GM19351 (cell line): Measurements from ENCODE around the gene XXYLT1.
A peak's percentile ranks its signal among the peaks of the same experiment; 100 is the strongest.
"Not testable (repeated sequence)": the region's sequence is repeated elsewhere in the genome, so short reads cannot be mapped to it uniquely, and the experiment has no call there.

Source experiments
- ATAC-seq: cut with Tn5 transposase; IDR thresholded peaks from one replicate; pipeline ENCODE4 v1.9.1; 2021; ENCODE audit warnings: mild to moderate bottlenecking, moderate library complexity; ENCODE audit not compliant: unreplicated experiment

The XXYLT1 gene

GRCh38 chr3:195056506-195056905 lies 214.5 kb downstream of the XXYLT1 start:
- ATAC-seq: no peak

GRCh38 chr3:195054311-195054710 lies 216.6 kb downstream of the XXYLT1 start:
- ATAC-seq: no peak

DNA sequence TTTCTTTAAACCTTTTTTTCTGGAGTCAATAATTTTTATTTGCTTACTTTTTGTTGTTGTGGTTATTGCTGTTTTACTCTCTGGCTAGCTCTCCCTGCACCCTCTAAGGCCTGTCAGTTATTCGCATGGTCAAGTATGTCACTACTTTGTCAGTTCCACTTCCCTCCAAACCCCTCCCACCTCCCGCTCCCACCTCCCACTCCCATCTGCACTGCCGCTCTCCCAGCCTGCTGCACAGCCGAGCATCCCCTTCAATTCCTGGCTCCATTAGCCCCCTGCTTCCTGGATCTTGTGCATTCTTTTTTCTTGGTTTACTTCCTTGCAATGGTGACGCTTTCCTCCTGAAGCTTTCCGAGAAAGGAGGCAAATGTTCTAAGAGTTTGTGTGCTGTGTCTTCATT lies 218.0 kb downstream of the XXYLT1 start:
- ATAC-seq: no peak

- ATAC-seq: not testable (repeated sequence)
Measured at GRCh38 chr3:195050296-195050695, 220.7 kb downstream of the XXYLT1 start.

GRCh38 chr3:195048059-195048905 lies 222.7 kb downstream of the XXYLT1 start:
- no peak for ATAC-seq

GRCh38 chr3:195047536-195047935 lies 223.4 kb downstream of the XXYLT1 start:
- no peak for ATAC-seq

- ATAC-seq: no peak
Measured at GRCh38 chr3:195046441-195046840, 224.5 kb downstream of the XXYLT1 start.

GRCh38 chr3:195045481-195046210 lies 225.3 kb downstream of the XXYLT1 start:
- no peak for ATAC-seq

DNA sequence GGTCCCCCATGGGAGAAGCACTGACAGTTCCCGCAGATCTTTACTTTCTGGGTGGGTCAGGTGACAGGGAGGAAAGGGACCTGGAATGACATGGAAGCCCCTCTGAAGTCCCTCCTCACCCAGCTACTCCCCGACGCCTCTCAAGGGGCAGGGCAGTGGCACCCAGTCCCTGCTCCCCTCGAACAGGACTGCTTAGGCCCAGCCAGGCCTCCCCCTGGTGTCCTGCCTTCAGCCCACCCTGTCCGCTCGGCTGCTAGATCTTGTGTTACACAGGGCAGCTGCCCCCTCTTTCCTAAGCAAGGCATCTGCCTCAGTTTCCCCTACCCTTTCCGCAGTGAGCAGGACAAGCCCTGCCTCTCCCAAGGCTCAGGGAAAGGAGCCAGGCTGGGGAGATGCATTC lies 226.5 kb downstream of the XXYLT1 start:
- no peak for ATAC-seq

DNA sequence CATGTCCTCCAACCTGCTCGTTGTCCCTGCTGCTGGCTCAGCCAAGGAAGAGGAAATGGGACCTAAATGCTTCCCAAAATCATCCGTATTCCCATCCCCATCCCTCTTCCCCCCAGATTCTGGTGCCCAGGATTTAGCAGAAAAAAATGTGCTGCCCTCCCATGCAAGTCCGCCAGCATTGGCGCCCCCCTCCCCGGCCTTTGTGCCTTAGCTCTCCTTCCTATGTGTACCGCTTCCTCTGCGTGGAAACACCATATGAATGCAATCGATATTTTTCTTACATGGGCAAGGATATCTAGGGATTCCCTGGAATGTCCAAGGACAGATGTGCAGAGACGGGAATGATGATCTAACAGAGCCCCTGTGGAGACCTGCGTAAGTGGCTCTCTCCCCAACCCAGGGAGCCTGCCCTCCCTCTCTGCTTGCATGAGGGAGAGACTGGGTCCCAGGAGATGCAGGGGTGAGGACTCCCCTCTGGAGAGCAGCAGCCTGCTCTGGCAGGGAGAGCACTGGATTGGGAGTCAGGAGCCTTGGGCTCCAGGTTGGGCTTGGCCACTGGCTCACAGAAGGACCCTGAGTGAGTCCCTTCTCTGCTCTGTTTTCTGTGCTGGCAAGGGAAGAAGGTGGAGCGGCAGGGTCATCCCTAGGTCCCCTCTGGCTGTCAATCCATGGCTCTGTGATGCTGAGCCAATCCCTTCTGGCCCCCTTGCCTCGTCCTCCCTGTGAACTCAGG lies 227.2 kb downstream of the XXYLT1 start:
- no peak for ATAC-seq

DNA sequence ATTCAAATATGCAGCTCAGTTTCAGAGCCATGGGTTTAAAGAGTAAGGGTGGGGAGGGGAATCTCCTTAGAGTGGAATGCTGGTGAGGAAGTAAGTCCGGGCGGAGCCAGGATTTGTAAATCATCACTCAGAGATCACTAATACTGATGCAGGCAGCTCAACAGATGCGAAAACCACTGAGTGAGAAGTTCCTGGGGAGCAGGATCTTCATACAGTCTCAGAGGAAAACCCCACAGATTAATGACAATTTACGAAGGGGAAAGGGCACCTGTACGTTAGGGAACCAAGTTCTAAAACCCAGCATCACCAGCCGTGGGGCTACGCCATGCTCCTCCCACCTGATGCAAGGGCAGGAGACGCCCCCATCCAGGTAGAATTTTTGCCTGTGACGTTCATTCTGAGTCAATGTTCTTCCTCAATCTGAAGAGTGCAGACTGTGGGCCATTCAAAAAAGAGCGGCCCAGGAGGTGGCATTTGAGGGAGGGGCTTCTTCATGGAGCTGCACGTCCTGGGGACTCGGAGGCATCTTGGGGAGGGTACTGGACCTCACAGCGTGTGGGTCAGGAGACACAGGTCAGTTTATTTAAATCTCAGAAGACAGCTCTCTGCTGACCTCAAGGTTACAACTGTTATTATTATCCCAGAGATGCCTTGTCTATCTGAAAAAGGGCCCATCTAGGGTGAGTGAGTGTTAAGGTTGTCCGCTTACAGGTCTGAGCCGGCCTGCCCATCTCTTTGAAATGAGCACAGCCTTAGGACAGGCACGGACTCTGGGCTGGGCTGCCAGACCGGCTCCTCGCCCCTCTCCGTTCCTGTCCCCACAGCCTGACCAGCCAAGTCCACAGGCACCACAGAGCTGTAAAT lies 228.0 kb downstream of the XXYLT1 start:
- no peak for ATAC-seq

GRCh38 chr3:195041871-195042742 lies 228.9 kb downstream of the XXYLT1 start:
- ATAC-seq: no peak

GRCh38 chr3:195040773-195041520 lies 230.0 kb downstream of the XXYLT1 start:
- no peak for ATAC-seq

DNA sequence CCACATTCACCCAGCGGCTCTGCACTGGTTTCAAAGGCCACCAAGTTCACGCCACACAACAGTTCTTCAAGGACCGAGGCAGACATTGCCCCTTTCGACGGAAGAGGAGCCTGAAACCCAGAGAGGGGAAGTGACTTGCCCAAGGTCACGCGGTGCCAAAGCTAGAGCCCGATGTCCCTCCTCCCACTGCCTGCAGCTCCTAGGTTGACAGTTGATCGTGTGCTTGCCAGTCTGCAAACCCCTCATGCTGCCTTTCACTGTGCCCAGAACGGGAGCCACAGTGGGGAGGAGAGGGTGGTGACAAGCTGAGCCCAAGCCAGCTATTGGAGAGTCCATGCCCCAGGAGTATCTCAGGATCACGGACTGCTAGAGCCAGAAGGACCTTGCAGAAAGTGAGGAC lies 230.9 kb downstream of the XXYLT1 start:
- ATAC-seq: peak; percentile 66

DNA sequence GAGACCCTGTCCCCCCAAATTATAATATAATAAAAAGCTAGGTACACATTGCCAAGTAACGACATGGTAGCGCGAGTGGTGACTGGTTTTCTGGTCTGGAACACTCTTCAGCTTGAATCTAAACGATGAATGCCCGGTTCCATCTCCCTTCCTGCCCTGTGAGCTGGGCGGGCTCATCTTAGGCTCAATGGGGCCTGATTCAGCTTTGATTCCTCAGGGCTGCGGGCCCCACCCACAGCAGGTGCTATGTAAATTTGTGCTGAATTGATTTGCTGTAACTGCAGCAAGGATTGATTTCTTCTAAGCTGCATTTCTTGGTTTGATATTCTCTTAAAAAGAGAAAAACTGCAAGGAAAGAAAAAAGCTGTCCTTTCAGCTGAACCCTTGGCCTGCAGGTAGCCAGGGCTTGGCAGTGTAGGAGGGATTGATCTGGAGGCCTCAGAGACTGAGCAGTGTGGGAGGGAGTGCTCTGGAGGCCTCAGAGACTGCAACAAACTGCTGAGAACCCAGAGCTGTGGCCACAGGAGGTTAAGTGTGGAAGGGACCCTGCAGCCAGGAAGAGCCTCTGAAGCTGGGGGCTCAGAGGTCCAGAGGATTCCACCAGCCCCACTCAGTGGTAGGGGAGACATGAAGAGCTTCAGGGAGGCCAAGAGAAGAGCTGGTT lies 231.6 kb downstream of the XXYLT1 start:
- no peak for ATAC-seq

GRCh38 chr3:195038161-195038560 lies 232.8 kb downstream of the XXYLT1 start:
- no peak for ATAC-seq

- ATAC-seq: not testable (repeated sequence)
Measured at GRCh38 chr3:195037586-195037985, 233.4 kb downstream of the XXYLT1 start.

GRCh38 chr3:195036974-195037373 lies 234.0 kb downstream of the XXYLT1 start:
- ATAC-seq: no peak
